SK-N-SH treated with all-trans-retinoic acid at 6 μM for 48 hours (cell line): ENCODE measurements around the gene KIFC1.
"Not testable (repeated sequence)": the region's sequence is repeated elsewhere in the genome, so short reads cannot be mapped to it uniquely, and the experiment has no call there.

Experiments used
- ATAC-seq: fragments of 200-7000 bp; cut with Tn5 transposase; 3 replicates; pipeline ENCODE4 v1.9.1; 2020; ENCODE audit warnings: mild to moderate bottlenecking, moderate library complexity
- ARNTL ChIP-seq: fragments of 450-650 bp; formaldehyde crosslinking; IDR thresholded peaks from 2 replicates; pipeline ENCODE4 v1.5.0; 2020; ENCODE audit warnings: low read depth, mild to moderate bottlenecking, moderate library complexity, borderline replicate concordance
- BACH2 ChIP-seq: fragments of 250-450 bp; sonication (Bioruptor Pico); IDR thresholded peaks from 2 replicates; pipeline ENCODE4 v1.9.0; 2021; ENCODE audit warnings: mild to moderate bottlenecking, borderline replicate concordance
- CREB5 ChIP-seq: fragments of 250-450 bp; sonication (Bioruptor Pico); IDR thresholded peaks from 2 replicates; pipeline ENCODE4 v1.5.1; 2020; ENCODE audit warnings: low read depth, mild to moderate bottlenecking, moderate library complexity
- CSDC2 ChIP-seq: fragments of 250-450 bp; sonication (Bioruptor Pico); IDR thresholded peaks from 2 replicates; pipeline ENCODE4 v1.5.0; 2020; ENCODE audit warnings: mild to moderate bottlenecking, moderate library complexity
- ISL1 ChIP-seq: fragments of 250-450 bp; sonication (Bioruptor Pico); IDR thresholded peaks from 2 replicates; pipeline ENCODE4 v2.1.2; 2022; ENCODE audit warnings: mild to moderate bottlenecking, moderate library complexity
- PATZ1 ChIP-seq: fragments of 250-450 bp; sonication (Bioruptor Pico); IDR thresholded peaks from 2 replicates; pipeline ENCODE4 v1.8.0; 2020; ENCODE audit warnings: mild to moderate bottlenecking, moderate library complexity, borderline replicate concordance
- PPARA ChIP-seq: fragments of 250-450 bp; sonication (Bioruptor Pico); IDR thresholded peaks from 2 replicates; pipeline ENCODE4 v1.5.0; 2020; ENCODE audit warnings: mild to moderate bottlenecking, borderline replicate concordance
- RARB ChIP-seq: fragments of 250-450 bp; sonication (Bioruptor Pico); IDR thresholded peaks from 2 replicates; pipeline ENCODE4 v1.8.0; 2021; ENCODE audit warnings: mild to moderate bottlenecking, moderate library complexity
- SNAI2 ChIP-seq: fragments of 250-450 bp; sonication (Bioruptor Pico); IDR thresholded peaks from 2 replicates; pipeline ENCODE4 v1.5.0; 2020; ENCODE audit warnings: mild to moderate bottlenecking, moderate library complexity
- TCF4 ChIP-seq: fragments of 250-450 bp; sonication (Bioruptor Pico); IDR thresholded peaks from 2 replicates; pipeline ENCODE4 v1.8.0; 2021; ENCODE audit warnings: mild to moderate bottlenecking, moderate library complexity, borderline replicate concordance
- TOX ChIP-seq: fragments of 250-450 bp; sonication (Bioruptor Pico); IDR thresholded peaks from 2 replicates; pipeline ENCODE4 v1.8.0; 2021; ENCODE audit warnings: mild to moderate bottlenecking, moderate library complexity, borderline replicate concordance
- ZC3H10 ChIP-seq: fragments of 250-450 bp; sonication (Bioruptor Pico); IDR thresholded peaks from 2 replicates; pipeline ENCODE4 v1.5.1; 2021; ENCODE audit warnings: mild to moderate bottlenecking, moderate library complexity
- ZFP3 ChIP-seq: fragments of 250-450 bp; sonication (Bioruptor Pico); IDR thresholded peaks from 2 replicates; pipeline ENCODE4 v1.5.0; 2020; ENCODE audit warnings: mild to moderate bottlenecking, moderate library complexity
- ZNF565 ChIP-seq: fragments of 450-650 bp; formaldehyde crosslinking; conservative IDR thresholded peaks from 2 replicates; pipeline ENCODE4 v1.5.0; 2020; ENCODE audit warnings: low read depth, mild to moderate bottlenecking, moderate library complexity
- ZNF70 ChIP-seq: fragments of 450-650 bp; formaldehyde crosslinking; IDR thresholded peaks from 2 replicates; pipeline ENCODE4 v1.5.0; 2020; ENCODE audit warnings: mild to moderate bottlenecking, moderate library complexity
- ZNF8 ChIP-seq: fragments of 450-650 bp; formaldehyde crosslinking; IDR thresholded peaks from 2 replicates; pipeline ENCODE4 v1.5.0; 2020; ENCODE audit warnings: mild to moderate bottlenecking, moderate library complexity
- TF ChIP-seq, protein P1 (sequence below): fragments of 250-450 bp; sonication (Bioruptor Pico); IDR thresholded peaks from 2 replicates; pipeline ENCODE4 v1.5.0; 2020; ENCODE audit warnings: mild to moderate bottlenecking, moderate library complexity
- TF ChIP-seq, protein P2 (sequence below): fragments of 250-450 bp; sonication (Bioruptor Pico); IDR thresholded peaks from 2 replicates; pipeline ENCODE4 v1.8.0; 2021; ENCODE audit warnings: low read depth, mild to moderate bottlenecking, moderate library complexity, borderline replicate concordance
- TF ChIP-seq, protein P3 (sequence below): fragments of 250-450 bp; sonication (Bioruptor Pico); IDR thresholded peaks from 2 replicates; pipeline ENCODE4 v1.5.1; 2021; ENCODE audit warnings: mild to moderate bottlenecking, moderate library complexity

Gene KIFC1

GRCh38 chr6:33392979-33393378 is 1.4 kb downstream of the KIFC1 start (continued):
- TF ChIP-seq ZFP3 (CRISPR knock-in tag) (no peak), PPARA (CRISPR knock-in tag) (no peak)

- TF ChIP-seq TCF4 (CRISPR knock-in tag) (no peak), RARB (CRISPR knock-in tag) (no peak), SNAI2 (CRISPR knock-in tag) (no peak), BACH2 (CRISPR knock-in tag) (no peak), ARNTL (no peak), ISL1 (CRISPR knock-in tag) (no peak), PATZ1 (CRISPR knock-in tag) (no peak), TOX (CRISPR knock-in tag) (no peak), ZNF70 (CRISPR knock-in tag) (no peak), CREB5 (CRISPR knock-in tag) (no peak), ZNF565 (CRISPR knock-in tag) (no peak), PPARA (CRISPR knock-in tag) (no peak)
- TF ChIP-seq, protein P1, sequence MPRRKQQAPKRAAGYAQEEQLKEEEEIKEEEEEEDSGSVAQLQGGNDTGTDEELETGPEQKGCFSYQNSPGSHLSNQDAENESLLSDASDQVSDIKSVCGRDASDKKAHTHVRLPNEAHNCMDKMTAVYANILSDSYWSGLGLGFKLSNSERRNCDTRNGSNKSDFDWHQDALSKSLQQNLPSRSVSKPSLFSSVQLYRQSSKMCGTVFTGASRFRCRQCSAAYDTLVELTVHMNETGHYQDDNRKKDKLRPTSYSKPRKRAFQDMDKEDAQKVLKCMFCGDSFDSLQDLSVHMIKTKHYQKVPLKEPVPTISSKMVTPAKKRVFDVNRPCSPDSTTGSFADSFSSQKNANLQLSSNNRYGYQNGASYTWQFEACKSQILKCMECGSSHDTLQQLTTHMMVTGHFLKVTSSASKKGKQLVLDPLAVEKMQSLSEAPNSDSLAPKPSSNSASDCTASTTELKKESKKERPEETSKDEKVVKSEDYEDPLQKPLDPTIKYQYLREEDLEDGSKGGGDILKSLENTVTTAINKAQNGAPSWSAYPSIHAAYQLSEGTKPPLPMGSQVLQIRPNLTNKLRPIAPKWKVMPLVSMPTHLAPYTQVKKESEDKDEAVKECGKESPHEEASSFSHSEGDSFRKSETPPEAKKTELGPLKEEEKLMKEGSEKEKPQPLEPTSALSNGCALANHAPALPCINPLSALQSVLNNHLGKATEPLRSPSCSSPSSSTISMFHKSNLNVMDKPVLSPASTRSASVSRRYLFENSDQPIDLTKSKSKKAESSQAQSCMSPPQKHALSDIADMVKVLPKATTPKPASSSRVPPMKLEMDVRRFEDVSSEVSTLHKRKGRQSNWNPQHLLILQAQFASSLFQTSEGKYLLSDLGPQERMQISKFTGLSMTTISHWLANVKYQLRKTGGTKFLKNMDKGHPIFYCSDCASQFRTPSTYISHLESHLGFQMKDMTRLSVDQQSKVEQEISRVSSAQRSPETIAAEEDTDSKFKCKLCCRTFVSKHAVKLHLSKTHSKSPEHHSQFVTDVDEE (CRISPR knock-in tag) = no peak
- no peak for ATAC-seq
Observed at GRCh38 chr6:33397541-33397940, 5.9 kb downstream of the KIFC1 start.

DNA sequence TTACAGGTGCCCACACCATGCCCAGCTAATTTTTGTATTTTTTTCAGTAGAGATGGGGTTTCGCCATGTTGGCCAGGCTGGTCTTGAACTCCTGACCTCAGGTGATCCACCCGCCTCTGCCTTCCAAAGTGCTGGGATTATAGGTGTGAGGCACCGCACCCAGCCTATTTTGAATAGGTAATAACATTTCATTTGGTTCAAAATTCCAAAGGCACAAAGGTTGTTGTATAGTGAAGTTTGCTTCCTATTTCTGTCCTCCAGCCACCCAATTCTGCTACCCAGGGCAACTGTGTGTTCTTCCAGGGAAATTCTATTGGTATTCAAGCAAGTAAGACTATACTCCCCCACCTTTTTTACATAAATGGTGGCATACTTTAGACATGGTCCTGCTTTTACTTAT is 7.0 kb downstream of the KIFC1 start:
- ATAC-seq = not testable (repeated sequence)

- ATAC-seq = not testable (repeated sequence)
Observed at GRCh38 chr6:33399881-33400280, 8.3 kb downstream of the KIFC1 start.

DNA sequence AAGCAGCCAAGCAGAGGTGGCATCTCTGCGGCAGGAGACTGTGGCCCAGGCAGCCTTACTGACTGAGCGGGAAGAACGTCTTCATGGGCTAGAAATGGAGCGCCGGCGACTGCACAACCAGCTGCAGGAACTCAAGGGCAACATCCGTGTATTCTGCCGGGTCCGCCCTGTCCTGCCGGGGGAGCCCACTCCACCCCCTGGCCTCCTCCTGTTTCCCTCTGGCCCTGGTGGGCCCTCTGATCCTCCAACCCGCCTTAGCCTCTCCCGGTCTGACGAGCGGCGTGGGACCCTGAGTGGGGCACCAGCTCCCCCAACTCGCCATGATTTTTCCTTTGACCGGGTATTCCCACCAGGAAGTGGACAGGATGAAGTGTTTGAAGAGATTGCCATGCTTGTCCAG is 13.3 kb downstream of the KIFC1 start:
- no peak for ATAC-seq
- TF ChIP-seq, protein P2, sequence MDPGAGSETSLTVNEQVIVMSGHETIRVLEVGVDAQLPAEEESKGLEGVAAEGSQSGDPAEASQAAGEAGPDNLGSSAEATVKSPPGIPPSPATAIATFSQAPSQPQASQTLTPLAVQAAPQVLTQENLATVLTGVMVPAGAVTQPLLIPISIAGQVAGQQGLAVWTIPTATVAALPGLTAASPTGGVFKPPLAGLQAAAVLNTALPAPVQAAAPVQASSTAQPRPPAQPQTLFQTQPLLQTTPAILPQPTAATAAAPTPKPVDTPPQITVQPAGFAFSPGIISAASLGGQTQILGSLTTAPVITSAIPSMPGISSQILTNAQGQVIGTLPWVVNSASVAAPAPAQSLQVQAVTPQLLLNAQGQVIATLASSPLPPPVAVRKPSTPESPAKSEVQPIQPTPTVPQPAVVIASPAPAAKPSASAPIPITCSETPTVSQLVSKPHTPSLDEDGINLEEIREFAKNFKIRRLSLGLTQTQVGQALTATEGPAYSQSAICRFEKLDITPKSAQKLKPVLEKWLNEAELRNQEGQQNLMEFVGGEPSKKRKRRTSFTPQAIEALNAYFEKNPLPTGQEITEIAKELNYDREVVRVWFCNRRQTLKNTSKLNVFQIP (CRISPR knock-in tag) = no peak
- TF ChIP-seq ISL1 (CRISPR knock-in tag) (no peak), ZC3H10 (CRISPR knock-in tag) (no peak), CSDC2 (CRISPR knock-in tag) (no peak), ZNF8 (CRISPR knock-in tag) (no peak), ZFP3 (CRISPR knock-in tag) (no peak), CREB5 (CRISPR knock-in tag) (no peak), ZNF565 (CRISPR knock-in tag) (no peak), SNAI2 (CRISPR knock-in tag) (no peak), TOX (CRISPR knock-in tag) (no peak), ZNF70 (CRISPR knock-in tag) (no peak)
- TF ChIP-seq, protein P1 (CRISPR knock-in tag) = no peak
- TF ChIP-seq, protein P3, sequence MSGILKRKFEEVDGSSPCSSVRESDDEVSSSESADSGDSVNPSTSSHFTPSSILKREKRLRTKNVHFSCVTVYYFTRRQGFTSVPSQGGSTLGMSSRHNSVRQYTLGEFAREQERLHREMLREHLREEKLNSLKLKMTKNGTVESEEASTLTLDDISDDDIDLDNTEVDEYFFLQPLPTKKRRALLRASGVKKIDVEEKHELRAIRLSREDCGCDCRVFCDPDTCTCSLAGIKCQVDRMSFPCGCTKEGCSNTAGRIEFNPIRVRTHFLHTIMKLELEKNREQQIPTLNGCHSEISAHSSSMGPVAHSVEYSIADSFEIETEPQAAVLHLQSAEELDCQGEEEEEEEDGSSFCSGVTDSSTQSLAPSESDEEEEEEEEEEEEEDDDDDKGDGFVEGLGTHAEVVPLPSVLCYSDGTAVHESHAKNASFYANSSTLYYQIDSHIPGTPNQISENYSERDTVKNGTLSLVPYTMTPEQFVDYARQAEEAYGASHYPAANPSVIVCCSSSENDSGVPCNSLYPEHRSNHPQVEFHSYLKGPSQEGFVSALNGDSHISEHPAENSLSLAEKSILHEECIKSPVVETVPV = no peak
